Prostate gland (tissue), 2 donors: ENCODE data around the gene PKNOX1. TPM values are rescaled to one million over a fixed set of nuclear protein-coding genes. Genes with fewer than 3 reads are reported as not detected.
"Not testable (repeated sequence)": the region's sequence is repeated elsewhere in the genome, so short reads cannot be mapped to it uniquely, and the experiment has no call there.

Source experiments
- DNase-seq: peaks from one replicate; pipeline ENCODE4 v3.0.0-alpha.2; 2019; ENCODE audit warnings: low spot score
- H3K27ac ChIP-seq, 2 donors: fragments of 200-600 bp; sonication (generic); 2 replicates each; pipeline ENCODE4 v1.5.1; 2017 to 2019
- H3K27me3 ChIP-seq: fragments of 200-600 bp; sonication (generic); replicated peaks from 2 replicates; pipeline ENCODE4 v1.5.1; 2019; ENCODE audit not compliant: insufficient read depth
- H3K36me3 ChIP-seq, 2 donors: fragments of 200-600 bp; sonication (generic); 1 replicate in 1 of 2; 2 replicates in 1 of 2; pipeline versions ENCODE4 v1.5.1 to v1.8.1; 2017 to 2019
- H3K4me1 ChIP-seq: fragments of 200-600 bp; sonication (generic); replicated peaks from 2 replicates; pipeline ENCODE4 v1.5.1; 2019
- H3K4me3 ChIP-seq, 2 donors: fragments of 200-600 bp; sonication (generic); 2 replicates each; pipeline ENCODE4 v1.5.1; 2017 to 2019
- H3K9me3 ChIP-seq: fragments of 200-600 bp; sonication (generic); 2 replicates; pipeline ENCODE4 v1.5.1; 2017
- CTCF ChIP-seq, 4 experiments: fragments of 200-600 bp in 2 of 4; fragments of 450-650 bp in 2 of 4; sonication (generic) in 2 of 4; IDR thresholded peaks; 1 replicate in 3 of 4; 2 replicates in 1 of 4; pipeline ENCODE4 v1.5.1; 2016 to 2019; ENCODE audit warnings: antibody characterized with exemption in 4 of 4, mild to moderate bottlenecking in 2 of 4, moderate library complexity in 2 of 4
- POLR2A ChIP-seq: fragments of 450-650 bp; IDR thresholded peaks from one replicate; pipeline ENCODE4 v1.6.1; 2016; ENCODE audit warnings: antibody characterized with exemption, mild to moderate bottlenecking
- POLR2AphosphoS5 ChIP-seq: sonication (generic); formaldehyde crosslinking; IDR thresholded peaks from one replicate; pipeline ENCODE4 v1.6.1; 2017; ENCODE audit warnings: antibody characterized with exemption
- WGBS: methylation state at CpG from one replicate; pipeline ENCODE4 v1.1.5; 2018; 5-methylcytosine and 5-hydroxymethylcytosine counted together
- intact Hi-C: fragments of 100-400 bp; cut with DNase I; formaldehyde crosslinking; loops from one replicate; pipeline ENCODE4 v1.14.2; 2022
- total RNA-seq, 2 donors: library from RNA; depleted of rRNA; stranded (reverse); fragments of >200 nt; gene quantifications; one replicate each; pipeline ENCODE4 v1.1.0, GENCODE V29; 2016

Gene PKNOX1
- total RNA-seq, 2 donors from 2014 or later: 38.0 to 42.4 TPM

GRCh38 chr21:42937960-42938605 lies 36.3 kb upstream of the PKNOX1 start:
- Histone ChIP-seq H3K9me3 (no peaks in the 10 kb centered on the region), H3K4me3 (no peak overlapping the region), H3K4me1 (no peaks in the 10 kb centered on the region), H3K27ac (no peak overlapping the region), H3K36me3 (no peaks in the 10 kb centered on the region), H3K27me3 (no peaks in the 10 kb centered on the region)
- 89% methylated on average over 21 of the region's 21 CpGs for whole genome bisulfite sequencing
- no peak for DNase-seq
- intact Hi-C loops: no loop called here
- TF ChIP-seq CTCF (IDR thresholded peaks at IDR 0.05): no peak
- no peak for TF ChIP-seq POLR2A
- no peak for TF ChIP-seq POLR2AphosphoS5

GRCh38 chr21:42938606-42938995 lies 35.8 kb upstream of the PKNOX1 start:
- H3K9me3 ChIP-seq, DNase-seq, intact Hi-C loops, H3K27ac ChIP-seq, H3K27me3 ChIP-seq, H3K4me3 ChIP-seq, H3K36me3 ChIP-seq, H3K4me1 ChIP-seq: not testable (repeated sequence)
- WGBS: 92% methylated on average over 6 of the region's 6 CpGs

GRCh38 chr21:42939582-42940413 lies 34.6 kb upstream of the PKNOX1 start:
- intact Hi-C loops: no loop called here
- H3K9me3 ChIP-seq: no peaks in the 10 kb centered on the region
- WGBS: 19% methylated on average over 16 of the region's 16 CpGs
- H3K36me3 ChIP-seq: no peaks in the 10 kb centered on the region
- peak overlapping the region in 1 of 2 donors; percentile 61 for H3K27ac ChIP-seq
- H3K27me3 ChIP-seq: no peaks in the 10 kb centered on the region
- no peaks in the 10 kb centered on the region for H3K4me1 ChIP-seq
- no peak overlapping the region for H3K4me3 ChIP-seq
- no peak for TF ChIP-seq CTCF (IDR thresholded peaks at IDR 0.05)
- TF ChIP-seq POLR2A: no peak
- peak; percentile 84 for TF ChIP-seq POLR2AphosphoS5
- peak; percentile 84 for DNase-seq

- H3K27me3 ChIP-seq: no peaks in the 10 kb centered on the region
- no peak overlapping the region for H3K27ac ChIP-seq
- 78% methylated on average over 6 of the region's 6 CpGs for WGBS
- H3K4me3 ChIP-seq: no peak overlapping the region
- intact Hi-C loops: no loop called here
- TF ChIP-seq POLR2AphosphoS5: no peak
- TF ChIP-seq POLR2A: no peak
- no peak for TF ChIP-seq CTCF (IDR thresholded peaks at IDR 0.05)
- no peaks in the 10 kb centered on the region for H3K36me3 ChIP-seq
- no peak for DNase-seq
- H3K9me3 ChIP-seq: no peaks in the 10 kb centered on the region
- no peaks in the 10 kb centered on the region for H3K4me1 ChIP-seq
These were observed 32.7 kb upstream of the PKNOX1 start for GRCh38 chr21:42941696-42942085.

- no peak for TF ChIP-seq POLR2AphosphoS5
- no peak for TF ChIP-seq POLR2A
- TF ChIP-seq CTCF (IDR thresholded peaks at IDR 0.05): no peak
- Histone ChIP-seq H3K27ac (no peak overlapping the region), H3K4me1 (no peaks in the 10 kb centered on the region), H3K36me3 (no peaks in the 10 kb centered on the region), H3K9me3 (no peaks in the 10 kb centered on the region), H3K27me3 (no peaks in the 10 kb centered on the region), H3K4me3 (no peak overlapping the region)
- WGBS: 72% methylated on average over 6 of the region's 6 CpGs
- intact Hi-C loops: no loop called here
- DNase-seq: no peak
These were observed 32.1 kb upstream of the PKNOX1 start for GRCh38 chr21:42942244-42942643.
